Measurements from ENCODE around the gene SNX7. TPM values are rescaled to one million over a fixed set of nuclear protein-coding genes. Genes with fewer than 3 reads are reported as not detected.

SNX7 gene
- total and polyA plus RNA-seq, 2 experiments from 2014 or later = 30.0 to 76.1 TPM

GRCh38 chr1:98644510-98644909 is 17.0 kb upstream of the SNX7 start:
- no peaks in the 10 kb centered on the region for H3K27me3 ChIP-seq
- TF ChIP-seq EZH2 (IDR thresholded peaks at IDR 0.05; ENCODE audit: borderline replicate concordance) (no peak), EZH2phosphoT487 (IDR thresholded peaks at IDR 0.05; ENCODE audit: low read depth, severe bottlenecking, unreplicated experiment) (no peak), CTCF (IDR thresholded peaks at IDR 0.05; ENCODE audit: poor library complexity) (no peak)
- H3K27ac ChIP-seq = no peak overlapping the region
- DNase-seq (ENCODE audit: low spot score) = no peak
- H3K9me3 ChIP-seq (ENCODE audit: low read depth) = peaks cover 5% of the 10 kb centered on the region
- no peaks in the 10 kb centered on the region for H3K36me3 ChIP-seq (replicated peaks; ENCODE audit: insufficient read depth, low read depth)
- H3K79me2 ChIP-seq = no peaks in the 10 kb centered on the region
- no peaks in the 10 kb centered on the region for H3K4me1 ChIP-seq (ENCODE audit: insufficient read depth)
- H3K9me2 ChIP-seq (replicated peaks; ENCODE audit: insufficient read depth) = no peaks in the 10 kb centered on the region
- no peak overlapping the region for H2AFZ ChIP-seq
- no peak overlapping the region for H3K4me2 ChIP-seq
- WGBS (ENCODE audit: low lambda C conversion rate, missing lambda C conversion rate) = 77% methylated on average over 2 of the region's 2 CpGs
- H3K4me3 ChIP-seq = no peak overlapping the region
- no peaks in the 10 kb centered on the region for H4K20me1 ChIP-seq (ENCODE audit: insufficient read depth, poor library complexity, severe bottlenecking)

- Histone ChIP-seq H3K4me2 (no peak overlapping the region), H3K9me3 (ENCODE audit: low read depth) (no peaks in the 10 kb centered on the region), H4K20me1 (ENCODE audit: insufficient read depth, poor library complexity, severe bottlenecking) (no peaks in the 10 kb centered on the region), H3K27me3 (no peaks in the 10 kb centered on the region), H3K4me3 (no peak overlapping the region), H3K9me2 (replicated peaks; ENCODE audit: insufficient read depth) (no peaks in the 10 kb centered on the region), H2AFZ (no peak overlapping the region), H3K27ac (no peak overlapping the region), H3K79me2 (no peaks in the 10 kb centered on the region), H3K4me1 (ENCODE audit: insufficient read depth) (no peaks in the 10 kb centered on the region), H3K36me3 (replicated peaks; ENCODE audit: insufficient read depth, low read depth) (no peaks in the 10 kb centered on the region)
- TF ChIP-seq CTCF (IDR thresholded peaks at IDR 0.05; ENCODE audit: poor library complexity) (no peak), EZH2 (IDR thresholded peaks at IDR 0.05; ENCODE audit: borderline replicate concordance) (no peak), EZH2phosphoT487 (IDR thresholded peaks at IDR 0.05; ENCODE audit: low read depth, severe bottlenecking, unreplicated experiment) (no peak)
- no peak for DNase-seq (ENCODE audit: low spot score)
- 83% methylated on average over 6 of the region's 6 CpGs for WGBS (ENCODE audit: low lambda C conversion rate, missing lambda C conversion rate)
Observed at GRCh38 chr1:98651116-98651632, 10.3 kb upstream of the SNX7 start.

- no peak overlapping the region for H3K4me3 ChIP-seq
- H3K27me3 ChIP-seq = no peaks in the 10 kb centered on the region
- TF ChIP-seq CTCF (IDR thresholded peaks at IDR 0.05; ENCODE audit: poor library complexity) = no peak
- no peak for TF ChIP-seq EZH2 (IDR thresholded peaks at IDR 0.05; ENCODE audit: borderline replicate concordance)
- no peak for TF ChIP-seq EZH2phosphoT487 (IDR thresholded peaks at IDR 0.05; ENCODE audit: low read depth, severe bottlenecking, unreplicated experiment)
- no peaks in the 10 kb centered on the region for H3K9me3 ChIP-seq (ENCODE audit: low read depth)
- H4K20me1 ChIP-seq (ENCODE audit: insufficient read depth, poor library complexity, severe bottlenecking) = no peaks in the 10 kb centered on the region
- DNase-seq (ENCODE audit: low spot score) = no peak
- no peak overlapping the region for H3K4me2 ChIP-seq
- no peaks in the 10 kb centered on the region for H3K9me2 ChIP-seq (replicated peaks; ENCODE audit: insufficient read depth)
- H3K4me1 ChIP-seq (ENCODE audit: insufficient read depth) = no peaks in the 10 kb centered on the region
- 94% methylated on average over 2 of the region's 2 CpGs for WGBS (ENCODE audit: low lambda C conversion rate, missing lambda C conversion rate)
- H3K36me3 ChIP-seq (replicated peaks; ENCODE audit: insufficient read depth, low read depth) = no peaks in the 10 kb centered on the region
- H3K79me2 ChIP-seq = no peaks in the 10 kb centered on the region
- H2AFZ ChIP-seq = no peak overlapping the region
- H3K27ac ChIP-seq = no peak overlapping the region
Observed at GRCh38 chr1:98653123-98653522, 8.4 kb upstream of the SNX7 start.

- no peak for DNase-seq (ENCODE audit: low spot score)
- peaks cover 19% of the 10 kb centered on the region for H3K79me2 ChIP-seq
- peaks cover 6% of the 10 kb centered on the region for H3K4me1 ChIP-seq (ENCODE audit: insufficient read depth)
- no peak overlapping the region for H2AFZ ChIP-seq
- H3K9me3 ChIP-seq (ENCODE audit: low read depth) = no peaks in the 10 kb centered on the region
- no peak overlapping the region for H3K4me3 ChIP-seq
- no peak overlapping the region for H3K27ac ChIP-seq
- H3K9me2 ChIP-seq (replicated peaks; ENCODE audit: insufficient read depth) = no peaks in the 10 kb centered on the region
- no peaks in the 10 kb centered on the region for H4K20me1 ChIP-seq (ENCODE audit: insufficient read depth, poor library complexity, severe bottlenecking)
- H3K27me3 ChIP-seq = no peaks in the 10 kb centered on the region
- TF ChIP-seq EZH2phosphoT487 (IDR thresholded peaks at IDR 0.05; ENCODE audit: low read depth, severe bottlenecking, unreplicated experiment) = no peak
- TF ChIP-seq CTCF (IDR thresholded peaks at IDR 0.05; ENCODE audit: poor library complexity) = no peak
- TF ChIP-seq EZH2 (IDR thresholded peaks at IDR 0.05; ENCODE audit: borderline replicate concordance) = no peak
- H3K4me2 ChIP-seq = peak overlapping the region; percentile 83
- no peaks in the 10 kb centered on the region for H3K36me3 ChIP-seq (replicated peaks; ENCODE audit: insufficient read depth, low read depth)
Observed at GRCh38 chr1:98659879-98660278, 1.6 kb upstream of the SNX7 start.
